Measurements from ENCODE around the gene TMEM271.

Gene TMEM271

GRCh38 chr4:533318-534100 lies 42.6 kb downstream of the TMEM271 start:
- Histone ChIP-seq H3K9me3 (ENCODE audit: control insufficient read depth in 5 of 5, low read length in 5 of 5) (no peaks in the 10 kb centered on the region), H3K4me3 (ENCODE audit: low read depth in 1 of 5, low read length in 5 of 5) (no peak overlapping the region), H3K27me3 (ENCODE audit: control insufficient read depth in 5 of 5, insufficient read depth in 4 of 5, low read length in 5 of 5) (no peaks in the 10 kb centered on the region), H3K36me3 (ENCODE audit: control insufficient read depth in 5 of 5, insufficient read depth in 5 of 5, low read length in 5 of 5) (peaks cover 4 to 98% (median 87%) of the 10 kb centered on the region in 5 donors), H3K4me1 (ENCODE audit: control insufficient read depth in 5 of 5, insufficient read depth in 5 of 5, low read length in 5 of 5) (peaks cover 0 to 5% (median 0%) of the 10 kb centered on the region in 5 donors), H3K9ac (ENCODE audit: low read length in 5 of 5) (no peak overlapping the region), H3K27ac (ENCODE audit: low read depth, low read length) (no peak overlapping the region)

- H3K4me1 ChIP-seq (ENCODE audit: control insufficient read depth in 5 of 5, insufficient read depth in 5 of 5, low read length in 5 of 5) = peaks cover 0 to 6% (median 0%) of the 10 kb centered on the region in 5 donors
- H3K36me3 ChIP-seq (ENCODE audit: control insufficient read depth in 5 of 5, insufficient read depth in 5 of 5, low read length in 5 of 5) = peaks cover 4 to 98% (median 91%) of the 10 kb centered on the region in 5 donors
- H3K4me3 ChIP-seq (ENCODE audit: low read depth in 1 of 5, low read length in 5 of 5) = no peak overlapping the region
- no peaks in the 10 kb centered on the region for H3K27me3 ChIP-seq (ENCODE audit: control insufficient read depth in 5 of 5, insufficient read depth in 4 of 5, low read length in 5 of 5)
- no peak overlapping the region for H3K27ac ChIP-seq (ENCODE audit: low read depth, low read length)
- H3K9ac ChIP-seq (ENCODE audit: low read length in 5 of 5) = no peak overlapping the region
- H3K9me3 ChIP-seq (ENCODE audit: control insufficient read depth in 5 of 5, low read length in 5 of 5) = no peaks in the 10 kb centered on the region
These were observed 43.3 kb downstream of the TMEM271 start for GRCh38 chr4:532588-533317.

GRCh38 chr4:531721-532565 lies 44.2 kb downstream of the TMEM271 start:
- Histone ChIP-seq H3K27ac (ENCODE audit: low read depth, low read length) (no peak overlapping the region), H3K4me3 (ENCODE audit: low read depth in 1 of 5, low read length in 5 of 5) (no peak overlapping the region), H3K36me3 (ENCODE audit: control insufficient read depth in 5 of 5, insufficient read depth in 5 of 5, low read length in 5 of 5) (peaks cover 4 to 98% (median 92%) of the 10 kb centered on the region in 5 donors), H3K9me3 (ENCODE audit: control insufficient read depth in 5 of 5, low read length in 5 of 5) (no peaks in the 10 kb centered on the region), H3K9ac (ENCODE audit: low read length in 5 of 5) (no peak overlapping the region), H3K27me3 (ENCODE audit: control insufficient read depth in 5 of 5, insufficient read depth in 4 of 5, low read length in 5 of 5) (no peaks in the 10 kb centered on the region), H3K4me1 (ENCODE audit: control insufficient read depth in 5 of 5, insufficient read depth in 5 of 5, low read length in 5 of 5) (peaks cover 0 to 6% (median 0%) of the 10 kb centered on the region in 5 donors)

- Histone ChIP-seq H3K9me3 (ENCODE audit: control insufficient read depth in 5 of 5, low read length in 5 of 5) (no peaks in the 10 kb centered on the region), H3K36me3 (ENCODE audit: control insufficient read depth in 5 of 5, insufficient read depth in 5 of 5, low read length in 5 of 5) (peaks cover 4 to 97% (median 91%) of the 10 kb centered on the region in 5 donors), H3K4me3 (ENCODE audit: low read depth in 1 of 5, low read length in 5 of 5) (no peak overlapping the region), H3K4me1 (ENCODE audit: control insufficient read depth in 5 of 5, insufficient read depth in 5 of 5, low read length in 5 of 5) (peaks cover 0 to 6% (median 0%) of the 10 kb centered on the region in 5 donors), H3K9ac (ENCODE audit: low read length in 5 of 5) (no peak overlapping the region), H3K27me3 (ENCODE audit: control insufficient read depth in 5 of 5, insufficient read depth in 4 of 5, low read length in 5 of 5) (no peaks in the 10 kb centered on the region), H3K27ac (ENCODE audit: low read depth, low read length) (no peak overlapping the region)
These were observed 45.0 kb downstream of the TMEM271 start for GRCh38 chr4:531076-531475.

- no peaks in the 10 kb centered on the region for H3K9me3 ChIP-seq (ENCODE audit: control insufficient read depth in 5 of 5, low read length in 5 of 5)
- peaks cover 4 to 95% (median 87%) of the 10 kb centered on the region in 5 donors for H3K36me3 ChIP-seq (ENCODE audit: control insufficient read depth in 5 of 5, insufficient read depth in 5 of 5, low read length in 5 of 5)
- H3K4me3 ChIP-seq (ENCODE audit: low read depth in 1 of 5, low read length in 5 of 5) = no peak overlapping the region
- H3K9ac ChIP-seq (ENCODE audit: low read length in 5 of 5) = no peak overlapping the region
- H3K4me1 ChIP-seq (ENCODE audit: control insufficient read depth in 5 of 5, insufficient read depth in 5 of 5, low read length in 5 of 5) = peaks cover 0 to 6% (median 0%) of the 10 kb centered on the region in 5 donors
- H3K27ac ChIP-seq (ENCODE audit: low read depth, low read length) = no peak overlapping the region
- no peaks in the 10 kb centered on the region for H3K27me3 ChIP-seq (ENCODE audit: control insufficient read depth in 5 of 5, insufficient read depth in 4 of 5, low read length in 5 of 5)
These were observed 45.9 kb downstream of the TMEM271 start for GRCh38 chr4:530017-530781.

- Histone ChIP-seq H3K27ac (ENCODE audit: low read depth, low read length) (no peak overlapping the region), H3K9me3 (ENCODE audit: control insufficient read depth in 5 of 5, low read length in 5 of 5) (no peaks in the 10 kb centered on the region), H3K9ac (ENCODE audit: low read length in 5 of 5) (no peak overlapping the region), H3K4me1 (ENCODE audit: control insufficient read depth in 5 of 5, insufficient read depth in 5 of 5, low read length in 5 of 5) (peaks cover 0 to 6% (median 0%) of the 10 kb centered on the region in 5 donors), H3K4me3 (ENCODE audit: low read depth in 1 of 5, low read length in 5 of 5) (no peak overlapping the region), H3K27me3 (ENCODE audit: control insufficient read depth in 5 of 5, insufficient read depth in 4 of 5, low read length in 5 of 5) (no peaks in the 10 kb centered on the region), H3K36me3 (ENCODE audit: control insufficient read depth in 5 of 5, insufficient read depth in 5 of 5, low read length in 5 of 5) (peaks cover 4 to 95% (median 85%) of the 10 kb centered on the region in 5 donors)
These were observed 46.5 kb downstream of the TMEM271 start for GRCh38 chr4:529563-529962.

- Histone ChIP-seq H3K4me3 (ENCODE audit: low read depth in 1 of 5, low read length in 5 of 5) (no peak overlapping the region), H3K4me1 (ENCODE audit: control insufficient read depth in 5 of 5, insufficient read depth in 5 of 5, low read length in 5 of 5) (peaks cover 0 to 6% (median 0%) of the 10 kb centered on the region in 5 donors), H3K9ac (ENCODE audit: low read length in 5 of 5) (no peak overlapping the region), H3K36me3 (ENCODE audit: control insufficient read depth in 5 of 5, insufficient read depth in 5 of 5, low read length in 5 of 5) (peaks cover 4 to 95% (median 85%) of the 10 kb centered on the region in 5 donors), H3K27ac (ENCODE audit: low read depth, low read length) (no peak overlapping the region), H3K27me3 (ENCODE audit: control insufficient read depth in 5 of 5, insufficient read depth in 4 of 5, low read length in 5 of 5) (no peaks in the 10 kb centered on the region), H3K9me3 (ENCODE audit: control insufficient read depth in 5 of 5, low read length in 5 of 5) (no peaks in the 10 kb centered on the region)
These were observed 47.3 kb downstream of the TMEM271 start for GRCh38 chr4:528835-529234.

GRCh38 chr4:528296-528695 lies 47.8 kb downstream of the TMEM271 start:
- no peaks in the 10 kb centered on the region for H3K27me3 ChIP-seq (ENCODE audit: control insufficient read depth in 5 of 5, insufficient read depth in 4 of 5, low read length in 5 of 5)
- H3K36me3 ChIP-seq (ENCODE audit: control insufficient read depth in 5 of 5, insufficient read depth in 5 of 5, low read length in 5 of 5) = peaks cover 4 to 95% (median 85%) of the 10 kb centered on the region in 5 donors

GRCh38 chr4:526971-527460 lies 49.1 kb downstream of the TMEM271 start:
- peaks cover 0 to 6% (median 0%) of the 10 kb centered on the region in 5 donors for H3K4me1 ChIP-seq (ENCODE audit: control insufficient read depth in 5 of 5, insufficient read depth in 5 of 5, low read length in 5 of 5)
- no peak overlapping the region for H3K4me3 ChIP-seq (ENCODE audit: low read depth in 1 of 5, low read length in 5 of 5)
- no peak overlapping the region for H3K27ac ChIP-seq (ENCODE audit: low read depth, low read length)
- H3K27me3 ChIP-seq (ENCODE audit: control insufficient read depth in 5 of 5, insufficient read depth in 4 of 5, low read length in 5 of 5) = no peaks in the 10 kb centered on the region
- no peaks in the 10 kb centered on the region for H3K9me3 ChIP-seq (ENCODE audit: control insufficient read depth in 5 of 5, low read length in 5 of 5)
- H3K9ac ChIP-seq (ENCODE audit: low read length in 5 of 5) = no peak overlapping the region
- peaks cover 4 to 95% (median 87%) of the 10 kb centered on the region in 5 donors for H3K36me3 ChIP-seq (ENCODE audit: control insufficient read depth in 5 of 5, insufficient read depth in 5 of 5, low read length in 5 of 5)

More at GRCh38 chr4:528296-528695, 47.8 kb downstream of the TMEM271 start:
- Histone ChIP-seq H3K27ac (ENCODE audit: low read depth, low read length) (no peak overlapping the region), H3K9ac (ENCODE audit: low read length in 5 of 5) (no peak overlapping the region), H3K4me3 (ENCODE audit: low read depth in 1 of 5, low read length in 5 of 5) (no peak overlapping the region), H3K4me1 (ENCODE audit: control insufficient read depth in 5 of 5, insufficient read depth in 5 of 5, low read length in 5 of 5) (peaks cover 0 to 6% (median 0%) of the 10 kb centered on the region in 5 donors), H3K9me3 (ENCODE audit: control insufficient read depth in 5 of 5, low read length in 5 of 5) (no peaks in the 10 kb centered on the region)
